Hindlimb muscle (tissue), 1 donor: ENCODE data around the gene COX19. TPM values are rescaled to one million over a fixed set of nuclear protein-coding genes. Genes with fewer than 3 reads are reported as not detected.
A peak's percentile ranks its signal among the peaks of the same experiment; 100 is the strongest.

Source experiments
- DNase-seq: peaks from one replicate; pipeline ENCODE4 v3.0.0-alpha.2; 2013
- polyA plus RNA-seq: library from polyadenylated mRNA; unstranded; fragments of 120-200 nt; gene quantifications from one replicate; pipeline ENCODE4 v1.2.1, GENCODE V29; 2013; ENCODE audit not compliant: insufficient read length

COX19 gene, protein sequence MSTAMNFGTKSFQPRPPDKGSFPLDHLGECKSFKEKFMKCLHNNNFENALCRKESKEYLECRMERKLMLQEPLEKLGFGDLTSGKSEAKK
- 13.1 TPM for polyA plus RNA-seq

DNA sequence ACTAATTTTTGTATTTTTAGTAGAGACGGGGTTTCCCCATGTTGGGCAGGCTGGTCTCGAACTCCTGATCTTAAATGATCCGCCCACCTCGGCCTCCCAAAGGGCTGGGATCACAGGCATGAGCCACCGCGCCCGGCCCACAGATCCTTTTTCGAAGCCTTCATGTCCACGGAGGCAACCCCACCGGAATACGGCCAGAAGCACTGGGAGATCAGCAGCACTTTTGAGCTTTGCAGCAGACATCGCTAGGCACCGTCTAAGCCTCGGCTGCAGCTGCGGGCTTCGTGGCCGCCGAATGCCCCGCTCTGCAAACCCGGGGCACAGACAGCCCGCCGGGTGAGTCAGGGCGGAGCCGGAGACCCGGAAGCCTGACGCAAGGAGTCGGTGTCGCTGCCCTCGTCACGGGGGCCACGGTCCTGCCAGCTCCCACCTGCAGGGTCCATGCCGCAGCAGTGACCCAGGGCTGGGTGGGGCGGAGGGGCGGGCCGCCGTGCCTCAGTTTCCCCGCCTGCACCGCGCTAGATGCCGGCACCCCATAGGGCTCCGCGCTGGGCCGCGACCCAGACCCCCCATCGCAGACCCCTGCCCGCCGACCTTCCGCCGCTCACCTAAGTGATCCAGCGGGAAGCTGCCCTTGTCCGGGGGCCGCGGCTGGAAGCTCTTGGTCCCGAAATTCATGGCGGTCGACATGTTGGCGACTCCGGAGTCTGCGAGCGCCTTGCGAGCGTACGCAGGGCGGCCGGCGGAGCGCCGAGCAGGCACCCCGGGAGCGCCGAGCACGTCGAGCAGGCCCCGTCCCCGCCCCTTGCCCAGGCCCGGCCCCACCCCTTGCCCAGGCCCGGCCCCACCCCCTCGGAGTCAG, at the start of gene COX19:
TSS of gene COX19 (minus strand) at position 730 of the 862 bp plus-strand sequence. CDS start at position 690, 40 bp downstream.
- peak; percentile 92 for DNase-seq

DNA sequence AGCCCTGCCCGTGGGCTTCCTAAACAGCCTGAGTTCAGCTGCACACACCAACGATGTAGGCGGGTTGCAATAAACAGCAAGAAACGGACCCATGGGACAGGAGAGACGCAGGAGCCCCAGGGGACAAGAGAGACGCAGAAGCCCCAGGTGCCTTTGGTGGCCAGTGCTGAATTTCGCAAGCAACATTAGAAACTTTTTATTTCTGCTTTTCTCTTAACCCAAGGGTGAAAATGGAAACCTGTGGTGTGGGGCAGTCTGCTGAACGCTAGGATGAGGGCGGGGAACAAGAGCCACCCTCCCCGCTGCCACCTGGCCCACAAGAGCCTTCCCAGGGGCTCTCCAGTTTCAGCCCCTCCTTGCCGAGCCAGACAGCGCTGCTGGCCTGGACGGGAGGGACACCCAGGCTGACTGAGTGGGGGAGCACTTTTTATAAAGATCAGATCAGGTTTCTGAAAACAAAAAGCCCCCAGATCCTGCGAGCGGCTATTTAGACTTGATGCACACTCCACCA, 49.0 kb upstream of the COX19 start:
- no peak for DNase-seq

DNA sequence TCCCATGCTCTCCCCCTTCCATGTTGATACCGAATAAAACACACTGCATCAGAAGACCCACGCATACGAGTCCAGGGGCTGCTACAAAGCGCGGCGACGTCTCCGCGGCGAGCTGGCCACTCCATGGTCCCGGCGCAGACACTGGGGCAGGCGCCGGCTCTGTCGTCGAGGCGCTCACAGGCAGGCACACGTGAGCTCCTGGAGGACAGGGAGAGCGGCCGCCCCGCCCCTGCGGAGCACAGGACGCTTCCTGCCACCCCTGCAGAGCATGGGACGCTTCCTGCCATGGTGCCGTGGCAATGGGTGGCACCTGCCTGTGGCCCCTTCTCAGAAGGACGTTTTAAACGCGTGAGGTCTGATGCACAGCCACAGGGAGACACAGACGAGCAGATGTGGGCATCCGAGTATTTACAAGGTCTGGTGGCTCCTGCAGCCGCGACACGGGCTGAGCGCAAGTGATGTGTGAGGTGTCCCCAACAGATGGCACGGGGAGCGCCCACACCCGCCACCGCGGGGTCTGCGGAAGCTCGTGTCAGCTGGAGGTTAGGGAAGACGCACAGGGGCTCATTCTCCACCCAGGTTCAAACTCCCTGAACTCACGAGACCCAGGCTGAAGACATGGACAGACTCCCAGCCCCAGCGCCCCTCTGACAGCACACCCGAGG, 47.6 kb upstream of the COX19 start:
- DNase-seq = no peak

DNA sequence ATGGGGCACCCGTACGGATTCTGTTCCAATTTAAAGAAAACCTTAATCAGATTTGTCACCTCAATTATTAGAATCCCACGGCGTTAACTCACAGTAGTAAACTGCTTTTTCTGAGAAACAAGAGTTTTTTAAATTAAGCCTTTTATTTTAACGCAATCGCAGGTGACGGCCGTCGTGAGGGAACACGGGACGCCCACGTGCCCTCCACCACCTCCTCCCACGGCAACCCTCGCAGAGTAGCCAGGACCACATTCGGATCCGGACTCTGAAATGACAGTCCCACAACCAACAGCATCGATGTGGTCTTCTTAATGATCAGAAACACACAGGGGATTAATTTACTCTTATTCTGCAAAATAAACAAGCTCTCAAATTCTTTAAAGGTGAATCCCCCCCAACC, 47.0 kb upstream of the COX19 start:
- DNase-seq = no peak

DNA sequence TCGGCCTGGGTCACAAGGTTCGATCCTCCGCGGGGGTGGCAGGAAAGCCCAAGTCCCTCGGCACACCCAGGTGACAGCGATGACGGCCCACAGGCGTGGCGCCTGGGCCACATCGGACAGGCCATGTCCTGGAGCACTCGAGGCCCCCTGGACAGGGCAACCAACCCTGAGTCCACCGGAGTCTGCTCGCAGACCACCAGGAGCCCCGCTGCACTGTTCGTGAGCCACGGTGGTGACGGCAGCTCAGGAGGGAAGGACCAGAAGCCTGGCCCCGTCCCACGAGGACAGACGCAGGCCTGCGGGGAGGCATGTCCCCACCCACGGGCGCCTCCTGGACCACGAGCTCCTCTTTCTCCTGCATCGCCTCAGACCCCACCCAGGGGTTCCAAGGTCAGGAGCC, 46.6 kb upstream of the COX19 start:
- no peak for DNase-seq

DNA sequence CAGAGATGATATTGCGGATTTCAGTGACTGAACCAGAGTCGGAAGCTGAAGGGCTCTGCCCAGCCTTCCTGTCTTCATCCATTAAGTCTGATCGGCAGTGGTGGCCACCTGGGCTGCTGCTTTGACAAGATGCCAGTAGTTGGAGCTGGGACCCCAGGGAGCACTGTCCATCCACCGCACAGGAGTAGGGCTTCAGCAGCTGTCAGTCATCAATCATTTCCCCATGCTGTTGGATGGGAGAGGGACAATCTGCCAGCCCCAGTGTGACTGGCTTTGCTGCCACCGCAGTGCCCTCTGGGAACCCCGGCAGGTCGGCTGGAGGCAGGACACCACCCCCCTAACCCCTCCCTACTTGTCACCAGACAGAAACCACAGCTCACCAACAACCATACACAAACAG, 46.0 kb upstream of the COX19 start:
- DNase-seq = no peak

DNA sequence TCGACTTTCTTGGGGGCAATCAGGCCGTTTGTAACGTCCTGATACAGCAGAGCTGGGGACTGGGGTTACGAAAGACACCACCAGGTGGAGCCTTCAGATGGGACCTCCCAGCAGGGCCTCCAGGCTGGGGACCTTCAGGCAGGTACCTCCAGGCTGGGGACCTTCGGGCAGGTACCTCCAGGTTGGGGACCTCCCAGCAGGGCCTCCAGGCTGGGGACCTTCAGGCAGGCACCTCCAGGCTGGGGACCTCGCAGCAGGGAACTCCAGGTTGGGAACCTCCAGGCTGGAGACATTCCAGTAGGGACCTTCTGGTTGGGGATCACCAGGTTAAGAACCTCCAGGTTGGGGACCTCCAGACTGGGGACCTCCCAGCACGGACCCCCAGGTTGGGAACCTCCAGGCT, 45.5 kb upstream of the COX19 start:
- DNase-seq = no peak

DNA sequence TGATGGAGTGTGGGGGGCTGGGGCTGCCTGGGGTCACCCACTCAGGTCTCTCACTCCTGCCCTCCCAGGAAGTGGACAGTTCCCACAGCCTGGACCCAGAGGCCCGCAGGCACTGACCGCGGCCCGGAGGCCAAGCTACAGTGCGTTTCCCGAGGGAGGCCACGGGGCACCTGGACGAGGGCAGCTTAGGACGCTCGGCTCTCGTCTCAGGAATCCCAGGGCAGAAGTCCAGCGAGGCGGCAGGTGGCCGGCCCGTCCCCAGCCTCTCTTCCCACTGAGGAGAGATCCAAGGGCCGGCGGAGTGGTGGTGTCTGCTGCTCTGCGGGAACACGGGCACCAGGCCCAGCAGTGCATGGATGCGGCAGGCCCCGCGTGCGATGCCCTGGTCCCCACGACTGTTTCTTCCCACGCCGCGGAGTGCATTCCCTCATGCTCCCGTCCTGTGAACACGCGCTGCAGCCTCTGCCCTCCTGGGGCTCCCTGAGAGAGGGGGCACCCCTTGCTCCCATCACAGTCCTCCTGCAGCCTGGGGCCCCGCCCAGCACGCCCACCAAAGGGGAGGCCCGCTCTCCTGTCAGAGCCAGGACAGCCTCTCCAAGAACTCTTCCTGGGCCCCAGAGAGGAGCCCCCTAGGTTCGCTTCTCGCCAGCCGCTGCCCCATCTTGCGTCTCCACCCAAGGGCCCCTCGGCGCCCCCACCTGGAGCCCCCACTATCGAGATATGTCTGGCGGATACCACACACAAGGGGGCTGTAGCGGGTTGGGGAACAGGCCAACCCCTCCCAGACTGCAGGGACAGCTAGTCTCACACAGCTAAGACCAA, 44.7 kb upstream of the COX19 start:
- DNase-seq = no peak

DNA sequence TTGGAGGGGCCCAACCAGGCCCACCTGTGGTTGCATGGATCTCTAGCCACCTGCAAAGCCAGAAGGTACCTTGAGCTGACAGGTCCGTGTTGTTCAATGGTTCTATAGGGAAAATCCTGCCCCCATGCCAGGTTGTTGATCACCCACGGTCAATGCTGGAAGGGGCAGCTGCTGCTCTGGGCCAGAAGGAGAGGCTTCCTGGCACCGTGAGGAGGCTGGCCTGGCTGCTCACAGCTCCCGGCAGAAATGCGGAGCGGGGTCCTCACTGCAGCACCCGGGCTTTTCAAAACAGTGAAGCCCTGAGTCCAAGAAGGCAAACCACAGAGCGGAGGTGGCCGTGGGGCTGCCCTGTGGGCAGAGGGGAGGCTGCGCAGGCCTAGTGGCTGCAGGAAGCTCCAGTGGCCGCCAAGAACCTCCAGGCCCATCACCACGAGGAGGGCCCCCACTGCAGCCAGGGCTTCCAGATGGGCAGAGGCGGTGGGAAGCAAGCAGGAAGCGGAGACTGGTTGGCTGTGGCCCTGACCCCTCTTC, 44.0 kb upstream of the COX19 start:
- no peak for DNase-seq

DNA sequence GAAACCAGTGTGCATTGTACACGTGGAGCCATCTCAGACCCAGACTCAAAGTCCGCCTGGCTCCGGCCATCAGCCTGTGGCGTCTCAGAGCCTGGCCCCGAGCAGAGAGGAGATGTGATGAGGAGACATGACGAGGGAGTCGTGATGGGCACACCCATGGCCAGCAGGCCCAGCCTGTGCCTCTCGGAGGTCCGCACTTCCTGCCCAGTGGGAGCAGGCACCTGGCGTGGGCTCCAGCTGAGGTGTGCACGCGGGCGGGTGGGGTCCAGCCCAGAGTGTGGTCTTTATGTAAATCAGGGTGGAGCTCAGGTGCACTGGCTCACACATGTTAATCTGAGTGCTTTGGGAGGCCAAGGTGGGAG, 43.0 kb upstream of the COX19 start:
- DNase-seq = no peak

DNA sequence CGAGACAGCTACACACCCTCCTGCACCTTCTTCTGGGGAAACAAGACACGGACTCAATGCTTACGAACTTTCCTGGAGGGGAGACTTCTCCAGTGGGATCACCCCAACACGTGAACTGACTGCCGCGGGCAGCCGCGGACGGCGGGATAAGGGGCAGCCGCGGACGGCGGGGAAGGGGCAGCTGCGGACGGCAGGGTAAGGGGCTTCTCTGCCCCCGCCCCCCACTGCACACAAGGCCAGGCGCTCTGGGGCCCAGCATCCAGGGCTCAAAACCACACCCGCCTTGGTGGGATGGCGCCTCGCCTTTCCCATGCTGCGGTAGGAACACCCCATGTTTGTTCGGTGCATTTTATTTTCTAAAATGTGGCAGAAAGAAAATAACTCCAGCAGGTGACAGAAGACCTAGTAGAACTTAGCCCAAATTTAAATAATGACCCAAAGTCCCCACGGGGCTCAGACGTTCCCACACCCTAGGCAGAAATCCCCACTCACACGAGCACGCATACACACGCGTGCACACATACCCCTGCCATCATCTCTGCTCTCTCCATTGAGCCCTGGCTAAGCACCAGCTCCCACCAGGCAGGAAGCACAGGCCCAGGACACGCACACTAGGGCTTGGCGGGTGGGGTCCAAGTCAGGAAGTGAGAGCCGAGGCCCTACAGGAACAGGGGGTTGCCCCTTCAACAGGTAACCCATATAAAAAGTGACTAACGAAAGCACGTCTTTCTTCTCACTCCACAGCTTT, 42.4 kb upstream of the COX19 start:
- no peak for DNase-seq

DNA sequence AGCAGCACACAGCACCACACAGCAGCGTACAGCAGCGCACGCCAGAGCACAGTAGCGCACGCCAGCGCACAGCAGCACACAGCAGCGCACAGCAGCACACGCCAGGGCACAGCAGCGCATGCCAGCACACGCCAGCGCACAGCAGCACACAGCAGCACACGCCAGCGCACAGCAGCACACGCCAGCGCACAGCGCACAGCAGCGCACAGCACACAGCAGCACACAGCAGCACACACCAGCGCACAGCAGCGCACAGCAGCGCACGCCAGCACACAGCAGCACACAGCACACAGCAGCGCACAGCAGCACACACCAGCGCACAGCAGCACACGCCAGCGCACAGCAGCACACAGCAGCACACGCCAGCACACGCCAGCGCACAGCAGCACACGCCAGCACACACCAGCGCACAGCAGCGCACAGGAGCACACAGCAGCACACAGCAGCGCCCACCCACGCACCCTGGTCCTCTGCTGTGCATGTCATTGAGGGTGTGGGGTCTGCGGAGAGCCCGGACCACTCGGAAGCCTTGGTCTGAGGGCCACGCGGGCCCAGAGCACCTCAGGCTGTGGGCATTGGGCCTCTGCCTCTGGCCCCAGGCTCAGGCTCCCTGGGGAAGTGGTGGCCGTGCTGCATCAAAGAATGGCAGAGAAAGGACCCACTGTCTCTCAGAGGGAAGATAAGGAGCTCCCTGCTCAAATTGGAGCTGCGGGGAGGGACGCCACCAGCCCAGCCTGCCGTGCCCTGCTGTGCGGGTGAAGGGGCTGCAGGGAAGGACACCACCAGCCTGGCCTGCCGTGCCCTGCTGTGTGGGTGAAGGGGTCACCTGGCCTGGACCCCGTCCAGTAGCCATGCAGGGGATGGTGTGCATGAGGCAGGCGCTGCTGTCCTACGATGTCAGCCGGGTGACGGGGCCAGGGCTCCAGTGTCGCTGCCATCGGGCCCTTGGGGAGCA, 41.5 kb upstream of the COX19 start:
- DNase-seq = no peak

DNA sequence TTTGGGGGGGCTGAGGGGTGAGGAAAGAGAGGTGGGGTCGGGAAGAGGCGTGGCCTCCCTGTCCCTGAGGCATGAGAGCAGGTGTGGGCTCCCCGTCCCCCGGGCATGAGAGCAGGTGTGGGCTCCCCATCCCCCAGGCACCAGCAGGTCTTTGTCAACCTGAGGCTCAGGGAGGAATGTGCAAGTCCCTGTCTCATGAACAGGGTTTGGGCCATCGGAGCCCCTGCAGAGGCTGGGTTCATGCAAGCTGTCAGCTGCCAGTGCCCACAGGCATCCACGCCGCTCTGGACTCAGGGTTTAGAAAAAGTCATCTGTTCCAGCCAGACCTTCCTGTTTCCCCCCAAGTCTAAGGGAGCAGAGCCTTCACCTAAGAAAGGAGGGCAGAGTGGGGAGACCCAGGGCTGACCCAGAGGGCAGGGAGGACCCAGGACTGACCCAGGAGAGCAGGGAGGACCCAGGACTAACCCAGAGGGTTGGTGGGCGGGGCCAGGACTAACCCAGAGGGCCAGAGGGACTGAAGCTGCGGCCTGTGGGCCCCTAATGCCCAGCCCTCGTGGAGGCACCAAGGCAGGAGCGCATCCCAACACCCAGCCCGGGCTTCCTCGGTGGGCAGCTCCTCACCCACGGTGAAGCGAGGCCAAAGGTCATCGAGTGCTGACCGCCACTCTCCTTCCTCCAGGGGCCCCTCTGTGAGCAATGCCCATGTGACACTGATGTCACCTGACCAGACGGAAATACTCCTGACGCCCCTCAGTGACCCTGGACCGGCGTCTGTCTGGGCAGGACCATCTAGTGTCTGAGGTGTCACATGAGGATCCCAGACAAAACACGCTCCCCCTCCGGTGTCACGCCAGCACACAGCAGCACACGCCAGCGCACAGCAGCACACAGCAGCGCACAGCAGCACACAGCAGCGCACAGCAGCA, 40.1 kb upstream of the COX19 start:
- DNase-seq = no peak

DNA sequence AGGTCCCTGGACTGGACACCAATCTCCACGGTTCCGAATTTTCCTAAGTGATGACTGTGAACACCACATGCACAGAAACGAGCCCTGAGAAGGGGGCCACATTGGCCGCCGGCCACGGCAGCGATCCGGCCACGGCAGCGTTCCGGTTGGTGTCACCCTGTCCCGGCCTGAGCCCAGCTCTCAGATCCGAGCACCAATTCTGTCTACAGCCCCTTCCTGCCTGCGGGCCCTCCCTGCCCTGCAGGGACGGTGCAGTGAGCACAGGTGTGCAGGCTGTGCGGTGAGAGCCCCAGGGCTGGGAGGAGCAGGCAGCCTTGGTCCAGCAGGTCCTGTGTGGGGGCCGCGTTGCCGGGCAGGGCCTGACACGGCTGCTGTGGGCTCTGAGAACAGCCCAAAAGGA, 39.3 kb upstream of the COX19 start:
- DNase-seq = no peak

DNA sequence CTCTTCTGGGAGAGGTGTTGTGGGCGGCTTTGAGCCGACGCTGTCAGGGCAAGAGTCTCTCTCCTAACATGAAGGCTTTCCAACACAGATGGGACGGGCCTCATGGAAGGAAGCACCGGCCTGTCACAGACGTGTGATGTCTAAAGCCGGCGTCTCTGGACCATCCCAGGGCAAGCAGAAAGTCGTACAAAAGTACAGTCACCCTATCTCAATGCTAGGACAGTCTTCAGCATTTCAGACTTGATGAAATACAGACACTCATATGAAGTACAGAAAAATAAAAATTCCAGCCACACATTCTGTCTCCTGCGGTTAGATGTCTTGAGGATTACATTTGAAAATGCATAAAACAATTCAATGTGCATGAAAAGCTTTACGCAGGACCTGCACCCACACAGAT, 38.2 kb upstream of the COX19 start:
- no peak for DNase-seq

DNA sequence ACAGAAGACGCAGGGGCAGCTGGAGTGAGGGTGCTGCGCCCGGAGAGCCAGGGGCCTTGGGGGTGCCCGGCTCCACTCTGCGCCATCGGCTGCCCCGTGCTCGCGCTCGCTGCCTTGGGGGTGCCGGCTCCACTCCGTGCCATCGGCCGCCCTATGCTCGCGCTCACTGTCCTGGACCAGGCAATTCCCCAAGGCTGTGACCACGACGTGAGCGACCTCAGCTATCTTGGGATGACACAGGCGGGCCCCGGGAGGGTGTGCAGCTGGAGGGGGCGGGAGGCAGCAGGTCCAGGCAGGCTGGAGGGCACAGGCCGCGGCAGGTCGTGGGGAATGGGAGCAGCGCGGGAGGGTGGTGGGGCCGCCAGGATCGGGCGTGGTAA, 37.4 kb upstream of the COX19 start:
- no peak for DNase-seq

DNA sequence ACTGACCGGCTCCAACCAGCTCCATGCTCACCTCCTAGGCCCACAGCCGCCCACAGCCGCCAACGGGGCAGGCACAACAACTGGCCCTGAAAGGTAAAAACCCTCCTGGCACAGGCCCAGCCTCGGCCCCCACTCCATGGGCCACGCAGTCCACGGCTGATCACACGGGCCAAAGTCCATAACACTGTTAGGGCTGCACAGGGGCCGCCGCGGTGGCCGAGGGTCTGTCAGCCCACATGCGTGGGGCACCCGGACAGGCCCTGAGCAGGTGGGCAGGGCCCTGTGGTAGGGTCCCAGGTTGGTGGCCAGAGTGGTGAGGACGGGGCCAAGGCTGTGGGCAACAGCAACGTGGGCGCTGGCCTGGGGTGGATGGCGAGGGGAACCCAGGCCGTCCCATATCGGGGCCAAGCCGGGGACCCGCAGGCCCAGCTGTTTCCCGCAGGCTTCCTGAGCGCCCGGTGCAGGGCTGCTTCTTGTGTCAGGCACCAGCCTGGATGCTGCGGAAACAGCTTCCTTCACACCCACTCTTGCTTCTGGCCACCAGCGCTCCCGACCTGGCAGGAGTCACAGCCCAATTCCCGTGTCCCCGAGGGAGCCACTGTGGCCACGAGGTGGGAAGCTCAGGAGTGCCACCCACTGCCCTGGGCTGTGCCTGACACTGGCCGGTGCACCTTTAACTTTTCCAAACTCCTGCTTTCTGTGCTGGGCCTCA, 36.8 kb upstream of the COX19 start:
- DNase-seq = no peak

DNA sequence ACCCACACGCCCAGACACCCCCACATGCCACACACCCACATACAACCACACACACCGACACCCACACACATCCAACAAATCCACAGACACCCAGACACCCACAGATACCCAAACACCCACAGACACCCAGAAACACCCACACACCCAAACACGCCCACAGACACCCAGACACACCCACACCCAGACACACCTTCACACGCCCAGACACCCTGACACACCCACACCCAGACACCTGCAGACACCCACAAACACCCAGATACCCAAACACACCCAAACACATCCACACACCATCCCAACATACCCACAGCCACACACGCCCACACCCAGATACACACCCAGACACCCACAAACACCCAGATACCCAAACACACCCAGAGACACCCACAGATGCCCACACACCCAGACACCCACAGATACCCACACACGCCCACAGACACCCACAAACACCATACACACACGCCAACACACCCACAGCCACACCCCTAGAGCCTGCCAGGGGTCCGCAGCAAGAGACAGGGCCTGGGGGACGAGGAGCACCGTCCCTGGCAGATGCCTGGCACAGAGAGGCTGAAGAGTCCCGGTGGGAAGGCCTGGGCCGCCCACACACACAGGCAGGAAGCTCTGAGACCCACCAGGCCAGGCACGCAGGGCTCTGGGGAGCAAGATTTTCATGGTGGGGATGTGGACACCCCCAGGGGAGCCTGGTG, 36.1 kb upstream of the COX19 start:
- DNase-seq = no peak
